B cell (primary cell): ENCODE data around the gene MTRF1. TPM values are rescaled to one million over a fixed set of nuclear protein-coding genes. Genes with fewer than 3 reads are reported as not detected.
A peak's percentile ranks its signal among the peaks of the same experiment; 100 is the strongest.

Experiments
- ATAC-seq: fragments of 200-7000 bp; cut with Tn5 transposase; one replicate; pipeline ENCODE4 v1.10.0; 2021; ENCODE audit warnings: low read depth, mild to moderate bottlenecking, moderate number of reproducible peaks, moderate library complexity
- CTCF ChIA-PET: fragments of 350-600 bp; sonication (Branson Sonifier 250); formaldehyde crosslinking; loops from one replicate; lab custom pipeline; 2021; ENCODE audit warnings: antibody characterized with exemption, inconsistent platforms; lab: Charles Lee
- POLR2A ChIA-PET: fragments of 350-600 bp; sonication (Branson Sonifier 250); formaldehyde crosslinking; loops from one replicate; lab custom pipeline; 2021; ENCODE audit warnings: antibody characterized with exemption; lab: Charles Lee
- DNase-seq: peaks from one replicate; pipeline ENCODE4 v3.0.0; 2013
- H2AFZ ChIP-seq: 2 replicates; pipeline ENCODE4 v1.6.1; 2012; ENCODE audit warnings: mild to moderate bottlenecking, low read depth, low read length; ENCODE audit not compliant: insufficient read depth, poor library complexity, severe bottlenecking
- H3K27ac ChIP-seq, 2 donors: 1 replicate in 1 of 2; 2 replicates in 1 of 2; pipeline ENCODE4 v1.5.1; 2012 to 2013; ENCODE audit warnings: low read length in 2 of 2, mild to moderate bottlenecking in 2 of 2, moderate library complexity in 1 of 2
- H3K27me3 ChIP-seq, 4 experiments: fragments of 200-600 bp in 1 of 4; sonication (generic) in 1 of 4; replicated peaks in 1 of 4; 1 replicate in 2 of 4; 2 replicates in 2 of 4; pipeline versions ENCODE4 v1.6.1 to v1.7.0; 2013 to 2016; ENCODE audit warnings: low read length in 3 of 4, mild to moderate bottlenecking in 2 of 4, mixed read lengths in 1 of 4, moderate library complexity in 1 of 4; ENCODE audit not compliant: insufficient read depth in 4 of 4, control insufficient read depth in 3 of 4; ENCODE audit errors: control extremely low read depth in 1 of 4
- H3K36me3 ChIP-seq, 2 experiments: replicated peaks in 1 of 2; 1 replicate in 1 of 2; 2 replicates in 1 of 2; pipeline versions ENCODE4 v1.6.1 to v1.7.1; 2013; ENCODE audit warnings: low read length in 1 of 2; ENCODE audit not compliant: insufficient read depth in 2 of 2, control insufficient read depth in 1 of 2; ENCODE audit errors: control extremely low read depth in 1 of 2, extremely low read depth in 1 of 2
- H3K4me1 ChIP-seq, 2 donors: fragments of 200-600 bp in 1 of 2; sonication (generic) in 1 of 2; 1 replicate in 1 of 2; 2 replicates in 1 of 2; pipeline versions ENCODE4 v1.5.1 to v1.6.1; 2013 to 2017; ENCODE audit warnings: low read length in 2 of 2; ENCODE audit not compliant: control insufficient read depth in 2 of 2, insufficient read depth in 2 of 2
- H3K4me2 ChIP-seq: replicated peaks from 2 replicates; pipeline ENCODE3; 2012; ENCODE audit warnings: mild to moderate bottlenecking, low read depth, low read length; ENCODE audit not compliant: poor library complexity, severe bottlenecking
- H3K4me3 ChIP-seq, 5 experiments: fragments of 200-600 bp in 1 of 5; sonication (generic) in 1 of 5; 1 replicate in 3 of 5; 2 replicates in 2 of 5; pipeline versions ENCODE4 v1.5.1 to v1.7.0; 2011 to 2016; ENCODE audit warnings: low read length in 4 of 5, mild to moderate bottlenecking in 4 of 5, low read depth in 2 of 5, control low read depth in 1 of 5, moderate library complexity in 1 of 5; ENCODE audit not compliant: insufficient read depth in 1 of 5; ENCODE audit errors: control extremely low read depth in 1 of 5, extremely low read depth in 1 of 5
- H3K79me2 ChIP-seq: fragments of 200-600 bp; sonication (generic); one replicate; pipeline ENCODE4 v1.6.0; 2016; ENCODE audit warnings: low read length; ENCODE audit not compliant: control insufficient read depth, insufficient read depth
- H3K9ac ChIP-seq: fragments of 200-600 bp; sonication (generic); 2 replicates; pipeline ENCODE4 v1.6.1; 2017; ENCODE audit warnings: mild to moderate bottlenecking, low read length, moderate library complexity
- H3K9me3 ChIP-seq, 3 donors: one replicate each; pipeline versions ENCODE4 v1.6.1 to v1.7.1; 2013; ENCODE audit warnings: low read length in 2 of 3; ENCODE audit not compliant: control insufficient read depth in 2 of 3, insufficient read depth in 1 of 3; ENCODE audit errors: control extremely low read depth in 1 of 3
- H4K20me1 ChIP-seq: 2 replicates; pipeline ENCODE4 v1.6.0; 2012; ENCODE audit warnings: mild to moderate bottlenecking, low read length; ENCODE audit not compliant: insufficient read depth, control insufficient read depth, poor library complexity, severe bottlenecking
- H3K27ac Mint-ChIP-seq: one replicate; pipeline ENCODE4 v1.8.0; 2021; ENCODE audit warnings: mixed read lengths
- H3K27me3 Mint-ChIP-seq: one replicate; pipeline ENCODE4 v1.8.0; 2021; ENCODE audit warnings: mixed read lengths
- H3K4me1 Mint-ChIP-seq: one replicate; pipeline ENCODE4 v1.8.0; 2021; ENCODE audit warnings: mixed read lengths
- H3K4me3 Mint-ChIP-seq: one replicate; pipeline ENCODE4 v1.8.0; 2021; ENCODE audit warnings: mixed read lengths
- H3K9me3 Mint-ChIP-seq: one replicate; pipeline ENCODE4 v1.8.0; 2022; ENCODE audit warnings: mixed read lengths; ENCODE audit not compliant: insufficient read depth
- CTCF ChIP-seq: fragments of 200-600 bp; IDR thresholded peaks from one replicate; pipeline ENCODE4 v1.8.0; 2022; ENCODE audit warnings: antibody characterized with exemption, mild to moderate bottlenecking
- EZH2 ChIP-seq: IDR thresholded peaks from 2 replicates; pipeline ENCODE4 v1.6.1; 2012; ENCODE audit warnings: borderline replicate concordance, low read depth, mild to moderate bottlenecking, moderate library complexity, low read length; ENCODE audit not compliant: insufficient read depth, poor library complexity, severe bottlenecking
- WGBS: methylation state at CpG from one replicate; pipeline ENCODE4 v1.1.5; 2013; ENCODE audit warnings: missing lambda C conversion rate; ENCODE audit not compliant: insufficient coverage; 5-methylcytosine and 5-hydroxymethylcytosine counted together
- intact Hi-C: fragments of 100-400 bp; cut with micrococcal nuclease; formaldehyde crosslinking; loops from one replicate; pipeline ENCODE4 v1.10.0; 2022
- polyA plus RNA-seq: library from polyadenylated mRNA; depleted of rRNA; stranded (reverse); fragments of >200 nt; gene quantifications from 2 replicates; pipeline ENCODE4 v1.2.3, GENCODE V29; 2012
- total RNA-seq, 2 donors: library from RNA; stranded (reverse); fragments of 120-200 nt in 1 of 2; gene quantifications; 1 replicate in 1 of 2; 2 replicates in 1 of 2; pipeline versions ENCODE4 v1.2.3 to v1.2.4, GENCODE V29; 2013 to 2022

The MTRF1 gene
- total and polyA plus RNA-seq, 2 donors (not counting 1 experiment from before 2014, with no cell fraction given) = 24.4 to 36.0 TPM

GRCh38 chr13:41211062-41211461, 52.3 kb downstream of the MTRF1 start:
- no peak overlapping the region for H3K9ac ChIP-seq
- H4K20me1 ChIP-seq = no peaks in the 10 kb centered on the region
- no peaks in the 10 kb centered on the region for H3K79me2 ChIP-seq
- H3K4me3 ChIP-seq = no peak overlapping the region
- peaks cover 0 to 11% (median 2%) of the 10 kb centered on the region in 3 donors for H3K9me3 ChIP-seq
- no peak for ATAC-seq
- no peak overlapping the region for H3K4me2 ChIP-seq
- H3K27me3 Mint-ChIP-seq = no peaks in the 10 kb centered on the region
- H3K4me1 Mint-ChIP-seq = no peaks in the 10 kb centered on the region
- no peak for DNase-seq
- H3K36me3 ChIP-seq = no peaks in the 10 kb centered on the region
- no peak overlapping the region for H2AFZ ChIP-seq
- H3K4me3 Mint-ChIP-seq = no peak overlapping the region
- no peak overlapping the region for H3K27ac Mint-ChIP-seq
- WGBS = no CpG with 5 or more reads among the region's 2 CpGs
- H3K9me3 Mint-ChIP-seq = peaks cover 14% of the 10 kb centered on the region
- ChIA-PET CTCF (interaction anchor here (1.4 kb wide), 1 partner anchor 11 kb away, joined by 3 read pairs; no protein-coding TSS in a partner anchor), POLR2A (no interaction called here)
- H3K27ac ChIP-seq = no peak overlapping the region
- H3K4me1 ChIP-seq = no peaks in the 10 kb centered on the region
- intact Hi-C loops = no loop called here
- H3K27me3 ChIP-seq = no peaks in the 10 kb centered on the region
- TF ChIP-seq EZH2 (no peak), CTCF (no peak)

- CTCF ChIA-PET = interaction anchor here (2.6 kb wide), 1 partner anchor 15 kb away, joined by 5 read pairs; no protein-coding TSS in a partner anchor
- no peaks in the 10 kb centered on the region for H3K27me3 Mint-ChIP-seq
- Histone ChIP-seq H2AFZ (no peak overlapping the region), H4K20me1 (no peaks in the 10 kb centered on the region), H3K27ac (no peak overlapping the region), H3K9ac (no peak overlapping the region), H3K4me3 (no peak overlapping the region), H3K4me2 (no peak overlapping the region), H3K4me1 (no peaks in the 10 kb centered on the region), H3K79me2 (no peaks in the 10 kb centered on the region), H3K27me3 (no peaks in the 10 kb centered on the region), H3K9me3 (peaks cover 0 to 11% (median 2%) of the 10 kb centered on the region in 3 donors), H3K36me3 (no peaks in the 10 kb centered on the region)
- no peak for TF ChIP-seq EZH2
- no peak for TF ChIP-seq CTCF
- H3K4me3 Mint-ChIP-seq = no peak overlapping the region
- peak overlapping the region; percentile 26 for H3K27ac Mint-ChIP-seq
- POLR2A ChIA-PET = no interaction called here
- DNase-seq = no peak
- H3K9me3 Mint-ChIP-seq = peaks cover 10% of the 10 kb centered on the region
- intact Hi-C loops = no loop called here
- no peak for ATAC-seq
- peaks cover 1% of the 10 kb centered on the region for H3K4me1 Mint-ChIP-seq
Measured at GRCh38 chr13:41206467-41206866, 56.9 kb downstream of the MTRF1 start.
